Lung (tissue), 12 donors: ENCODE measurements around the gene SETX. TPM values are rescaled to one million over a fixed set of nuclear protein-coding genes. Genes with fewer than 3 reads are reported as not detected.

Source experiments
- ATAC-seq: fragments of 200-7000 bp; cut with Tn5 transposase; one replicate; pipeline ENCODE4 v1.9.1; 2020; ENCODE audit warnings: moderate number of reproducible peaks; ENCODE audit not compliant: insufficient read depth, low FRiP score
- DNase-seq, 3 donors: peaks; one replicate each; pipeline ENCODE4 v3.0.0-alpha.2; 2013 to 2017
- H3K27ac ChIP-seq, 2 donors: one replicate each; pipeline ENCODE4 v1.5.1; 2013; ENCODE audit warnings: mild to moderate bottlenecking in 2 of 2, moderate library complexity in 2 of 2, control low read depth in 1 of 2, inconsistent platforms in 1 of 2, low read depth in 1 of 2, low read length in 1 of 2
- H3K27me3 ChIP-seq, 3 donors: one replicate each; pipeline ENCODE4 v1.5.1; 2013; ENCODE audit warnings: low read length in 2 of 3; ENCODE audit not compliant: control insufficient read depth in 3 of 3, insufficient read depth in 3 of 3
- H3K36me3 ChIP-seq, 4 donors: one replicate each; pipeline ENCODE4 v1.5.1; 2013; ENCODE audit warnings: low read length in 4 of 4, mild to moderate bottlenecking in 1 of 4, moderate library complexity in 1 of 4; ENCODE audit not compliant: control insufficient read depth in 4 of 4, insufficient read depth in 4 of 4
- H3K4me1 ChIP-seq, 5 donors: one replicate each; pipeline ENCODE4 v1.5.1; 2013; ENCODE audit warnings: low read length in 5 of 5, mild to moderate bottlenecking in 2 of 5, moderate library complexity in 1 of 5; ENCODE audit not compliant: control insufficient read depth in 5 of 5, insufficient read depth in 5 of 5
- H3K4me3 ChIP-seq: one replicate; pipeline ENCODE4 v1.5.1; 2013; ENCODE audit warnings: mild to moderate bottlenecking, control low read depth, moderate library complexity
- H3K9ac ChIP-seq, 2 donors: one replicate each; pipeline ENCODE4 v1.5.1; 2013; ENCODE audit warnings: low read length in 2 of 2, control low read depth in 1 of 2; ENCODE audit not compliant: insufficient read depth in 1 of 2
- H3K9me3 ChIP-seq, 4 donors: one replicate each; pipeline ENCODE4 v1.5.1; 2013; ENCODE audit warnings: low read length in 3 of 4, mild to moderate bottlenecking in 1 of 4, moderate library complexity in 1 of 4; ENCODE audit not compliant: control insufficient read depth in 4 of 4, insufficient read depth in 3 of 4
- WGBS, 2 donors: extraction: QIAGEN DNeasy Blood & Tissue Kit; methylation state at CpG; one replicate each; pipeline ENCODE4 v1.1.7; 2013; 5-methylcytosine and 5-hydroxymethylcytosine counted together
- polyA plus RNA-seq, 2 donors: library from polyadenylated mRNA; stranded (reverse); fragments of 200-250 nt; gene quantifications; one replicate each; pipeline ENCODE4 v1.2.1, GENCODE V29; 2013
- total RNA-seq, 2 donors: library from RNA; depleted of rRNA in 1 of 2; stranded (reverse); fragments of >200 nt in 1 of 2; gene quantifications; one replicate each; pipeline ENCODE4 v1.2.1, GENCODE V29; 2014 to 2021
- TF ChIP-seq, protein P1 (sequence below): IDR thresholded peaks from 2 replicates; pipeline ENCODE4 v1.5.1; 2012; ENCODE audit warnings: mild to moderate bottlenecking; ENCODE audit errors: control extremely low read depth, extremely low read depth
- donor health status: control.
- donor health status: control.
- donor health status: Bipolar disorder and iron deficiency.
- donor health status: healthy.
- donor health status: DM: yes; HTN: yes; CAD: no.

SETX gene
- total and polyA plus RNA-seq, 4 donors: 14.6 to 90.0 (median 34.2) TPM

DNA sequence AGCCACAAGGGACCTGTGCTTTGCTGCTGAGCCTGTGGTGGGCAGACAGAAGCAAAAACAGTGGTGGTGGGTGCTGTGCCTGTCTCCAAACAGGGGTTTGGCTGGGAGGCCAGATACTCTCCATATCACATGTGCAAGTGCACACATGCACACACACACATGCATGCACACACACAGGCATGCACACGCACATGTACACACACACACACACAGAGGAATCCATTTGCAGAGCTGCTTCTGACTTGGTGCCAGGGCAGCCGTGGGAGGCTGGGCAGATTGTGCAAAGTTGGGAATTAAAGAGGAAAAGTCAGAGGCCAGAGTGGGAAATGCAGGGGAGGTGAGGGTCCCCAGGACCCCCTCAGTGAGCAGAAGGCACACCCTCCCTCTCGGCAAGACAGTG lies 121.6 kb downstream of the SETX start:
- Histone ChIP-seq H3K27ac (no peak overlapping the region), H3K9me3 (no peaks in the 10 kb centered on the region), H3K36me3 (no peaks in the 10 kb centered on the region), H3K27me3 (peaks cover 0 to 6% (median 0%) of the 10 kb centered on the region in 3 donors), H3K9ac (no peak overlapping the region), H3K4me3 (no peak overlapping the region), H3K4me1 (no peaks in the 10 kb centered on the region)
- ATAC-seq (no peak), DNase-seq (no peak)
- TF ChIP-seq, protein P1, sequence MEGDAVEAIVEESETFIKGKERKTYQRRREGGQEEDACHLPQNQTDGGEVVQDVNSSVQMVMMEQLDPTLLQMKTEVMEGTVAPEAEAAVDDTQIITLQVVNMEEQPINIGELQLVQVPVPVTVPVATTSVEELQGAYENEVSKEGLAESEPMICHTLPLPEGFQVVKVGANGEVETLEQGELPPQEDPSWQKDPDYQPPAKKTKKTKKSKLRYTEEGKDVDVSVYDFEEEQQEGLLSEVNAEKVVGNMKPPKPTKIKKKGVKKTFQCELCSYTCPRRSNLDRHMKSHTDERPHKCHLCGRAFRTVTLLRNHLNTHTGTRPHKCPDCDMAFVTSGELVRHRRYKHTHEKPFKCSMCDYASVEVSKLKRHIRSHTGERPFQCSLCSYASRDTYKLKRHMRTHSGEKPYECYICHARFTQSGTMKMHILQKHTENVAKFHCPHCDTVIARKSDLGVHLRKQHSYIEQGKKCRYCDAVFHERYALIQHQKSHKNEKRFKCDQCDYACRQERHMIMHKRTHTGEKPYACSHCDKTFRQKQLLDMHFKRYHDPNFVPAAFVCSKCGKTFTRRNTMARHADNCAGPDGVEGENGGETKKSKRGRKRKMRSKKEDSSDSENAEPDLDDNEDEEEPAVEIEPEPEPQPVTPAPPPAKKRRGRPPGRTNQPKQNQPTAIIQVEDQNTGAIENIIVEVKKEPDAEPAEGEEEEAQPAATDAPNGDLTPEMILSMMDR: no peak
- WGBS, 2 donors: 71 to 80% methylated on average over 3 of the region's 3 CpGs

DNA sequence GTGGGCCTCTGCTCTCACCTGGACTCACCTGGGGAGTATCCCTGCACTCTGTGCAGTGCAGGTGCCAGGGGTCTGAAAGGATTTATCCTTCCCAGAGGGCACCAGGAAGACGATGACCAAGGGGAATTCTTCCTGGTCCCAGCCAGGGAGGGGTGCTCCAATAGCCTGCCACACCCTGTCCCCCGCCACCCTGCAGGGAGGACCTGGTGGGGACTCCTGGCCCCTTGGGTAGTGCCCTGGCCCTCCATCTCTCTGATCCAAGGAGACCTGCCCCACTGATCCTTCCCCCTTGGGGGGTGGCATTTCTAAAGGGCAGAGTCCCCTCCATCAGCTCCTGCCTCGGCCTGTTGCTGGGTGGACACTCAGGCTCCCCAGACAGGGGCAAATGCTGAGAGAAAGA lies 122.3 kb downstream of the SETX start:
- H3K4me3 ChIP-seq: no peak overlapping the region
- H3K9me3 ChIP-seq: peaks cover 0 to 2% (median 0%) of the 10 kb centered on the region in 4 donors
- peaks cover 0 to 3% (median 0%) of the 10 kb centered on the region in 3 donors for H3K27me3 ChIP-seq
- no peak overlapping the region for H3K27ac ChIP-seq
- no peak overlapping the region for H3K9ac ChIP-seq
- no peak for ATAC-seq
- TF ChIP-seq, protein P1: no peak
- whole genome bisulfite sequencing, 2 donors: 75% methylated on average over 3 of the region's 3 CpGs
- no peak for DNase-seq
- no peaks in the 10 kb centered on the region for H3K36me3 ChIP-seq
- no peaks in the 10 kb centered on the region for H3K4me1 ChIP-seq

DNA sequence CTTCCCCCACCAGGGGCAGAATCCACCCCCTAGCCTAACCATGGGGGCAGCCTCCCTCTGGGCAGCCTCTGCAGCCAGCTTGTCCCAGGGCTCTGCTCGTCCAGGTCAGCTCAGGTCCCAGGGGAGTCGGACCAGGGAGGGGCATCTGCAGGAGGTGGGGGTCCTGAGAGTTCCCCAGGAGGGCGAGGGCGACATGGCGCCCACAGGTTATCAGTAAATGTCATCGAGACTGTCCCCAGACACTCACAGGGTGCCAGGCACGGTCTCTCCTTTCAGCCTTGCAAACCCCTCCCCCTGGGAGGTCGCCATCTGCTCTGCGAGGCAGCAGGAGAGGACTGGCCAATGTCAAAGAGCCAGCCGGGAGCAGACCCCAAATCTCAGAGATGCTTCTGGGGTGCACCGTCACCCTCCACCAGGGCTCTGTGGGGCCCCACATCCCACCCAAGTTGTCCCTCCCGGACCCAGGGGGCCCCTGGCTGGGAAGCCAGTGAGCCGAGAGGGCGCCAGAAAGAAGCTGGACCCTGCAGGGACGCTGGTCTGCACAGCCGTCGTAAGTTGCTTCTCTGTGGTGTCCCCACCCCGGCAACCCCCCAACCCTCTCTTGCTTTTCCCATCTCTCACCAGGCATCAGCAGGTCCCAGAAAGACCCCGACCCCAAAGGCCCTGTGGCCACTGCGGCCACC lies 123.6 kb downstream of the SETX start:
- no peaks in the 10 kb centered on the region for H3K36me3 ChIP-seq
- H3K9me3 ChIP-seq: peaks cover 0 to 2% (median 0%) of the 10 kb centered on the region in 4 donors
- no peak for ATAC-seq
- 71 to 78% methylated on average over 19 to 20 of the region's 20 CpGs for WGBS, 2 donors
- H3K27ac ChIP-seq: no peak overlapping the region
- no peak for DNase-seq
- H3K27me3 ChIP-seq: peaks cover 0 to 6% (median 0%) of the 10 kb centered on the region in 3 donors
- no peak overlapping the region for H3K9ac ChIP-seq
- H3K4me3 ChIP-seq: no peak overlapping the region
- TF ChIP-seq, protein P1: no peak
- H3K4me1 ChIP-seq: no peaks in the 10 kb centered on the region

DNA sequence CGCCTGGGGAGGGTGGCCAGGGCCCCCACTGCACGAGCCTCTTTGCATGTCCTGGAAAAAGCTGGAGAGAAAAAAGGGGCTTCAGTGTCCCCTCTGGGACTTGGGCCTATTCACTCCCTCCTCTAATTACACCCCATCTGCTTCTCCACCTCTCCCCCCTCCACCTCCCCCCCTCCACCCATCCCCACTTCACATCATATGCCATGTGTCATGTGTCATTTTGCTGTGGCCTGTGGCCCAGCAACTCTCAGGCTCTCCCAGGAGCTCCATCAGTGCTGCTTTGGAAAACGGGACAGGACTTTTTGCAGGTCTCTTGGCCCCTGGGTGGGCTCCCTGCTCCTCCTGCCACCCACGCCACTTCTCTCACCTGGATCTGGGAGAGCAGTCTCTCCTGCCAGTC lies 124.2 kb downstream of the SETX start:
- WGBS, 2 donors: 78 to 94% methylated on average over 4 of the region's 4 CpGs
- Histone ChIP-seq H3K9ac (no peak overlapping the region), H3K4me1 (no peaks in the 10 kb centered on the region), H3K27me3 (peaks cover 0 to 6% (median 0%) of the 10 kb centered on the region in 3 donors), H3K4me3 (no peak overlapping the region), H3K9me3 (peaks cover 0 to 2% (median 0%) of the 10 kb centered on the region in 4 donors), H3K36me3 (no peaks in the 10 kb centered on the region), H3K27ac (no peak overlapping the region)
- no peak for DNase-seq
- no peak for ATAC-seq
- TF ChIP-seq, protein P1: no peak
